GM21360 (cell line): ENCODE data around the gene CACNA1A.
"Not testable (repeated sequence)": the region's sequence is repeated elsewhere in the genome, so short reads cannot be mapped to it uniquely, and the experiment has no call there.

Experiments used
- ATAC-seq: cut with Tn5 transposase; IDR thresholded peaks from one replicate; pipeline ENCODE4 v1.9.1; 2021; ENCODE audit warnings: mild to moderate bottlenecking, moderate library complexity; ENCODE audit not compliant: unreplicated experiment

Gene CACNA1A

GRCh38 chr19:13427273-13428051, 78.8 kb downstream of the CACNA1A start:
- no peak for ATAC-seq

- not testable (repeated sequence) for ATAC-seq
These were observed 80.4 kb downstream of the CACNA1A start for GRCh38 chr19:13425875-13426274.

GRCh38 chr19:13425151-13425550, 81.1 kb downstream of the CACNA1A start:
- no peak for ATAC-seq

GRCh38 chr19:13420780-13421179, 85.5 kb downstream of the CACNA1A start:
- ATAC-seq = no peak

- no peak for ATAC-seq
These were observed 89.2 kb downstream of the CACNA1A start for GRCh38 chr19:13417054-13417453.

GRCh38 chr19:13411899-13412298, 94.4 kb downstream of the CACNA1A start:
- no peak for ATAC-seq

- no peak for ATAC-seq
These were observed 95.3 kb downstream of the CACNA1A start for GRCh38 chr19:13410946-13411345.

GRCh38 chr19:13408889-13409518, 97.3 kb downstream of the CACNA1A start:
- ATAC-seq = no peak

- ATAC-seq = no peak
These were observed 102.0 kb downstream of the CACNA1A start for GRCh38 chr19:13404236-13404635.

- ATAC-seq = no peak
These were observed 104.9 kb downstream of the CACNA1A start for GRCh38 chr19:13401388-13401787.

GRCh38 chr19:13400296-13400695, 106.0 kb downstream of the CACNA1A start:
- ATAC-seq = no peak

GRCh38 chr19:13399746-13400145, 106.5 kb downstream of the CACNA1A start:
- no peak for ATAC-seq

- no peak for ATAC-seq
These were observed 107.2 kb downstream of the CACNA1A start for GRCh38 chr19:13398780-13399726.

- no peak for ATAC-seq
These were observed 108.1 kb downstream of the CACNA1A start for GRCh38 chr19:13398182-13398581.

GRCh38 chr19:13396250-13397080, 109.8 kb downstream of the CACNA1A start:
- ATAC-seq = no peak

GRCh38 chr19:13382633-13382938, 123.7 kb downstream of the CACNA1A start:
- ATAC-seq = no peak

GRCh38 chr19:13381827-13382632, 124.2 kb downstream of the CACNA1A start:
- no peak for ATAC-seq

GRCh38 chr19:13376537-13376936, 129.7 kb downstream of the CACNA1A start:
- ATAC-seq = no peak

GRCh38 chr19:13373599-13373998, 132.7 kb downstream of the CACNA1A start:
- ATAC-seq = no peak

- no peak for ATAC-seq
These were observed 135.3 kb downstream of the CACNA1A start for GRCh38 chr19:13370948-13371347.
